HCT116 (cell line): ENCODE measurements around the gene C2CD2. TPM values are rescaled to one million over a fixed set of nuclear protein-coding genes. Genes with fewer than 3 reads are reported as not detected.
A peak's percentile ranks its signal among the peaks of the same experiment; 100 is the strongest.

Source experiments
- ATAC-seq: fragments of 200-7000 bp; cut with Tn5 transposase; 2 replicates; pipeline ENCODE4 v1.9.1; 2020; ENCODE audit warnings: mild to moderate bottlenecking, moderate library complexity
- BruUV-seq: library from RNA; stranded (reverse); fragments of 400-500 nt; replicated peaks from 2 replicates; lab custom pipeline; 2021; lab: Mats Ljungman, UMichigan
- CTCF ChIA-PET: fragments of 300-600 bp; sonication (Branson Sonifier 250); formaldehyde crosslinking; loops from one replicate; lab custom pipeline; 2021; ENCODE audit warnings: antibody characterized with exemption; lab: Charles Lee
- POLR2A ChIA-PET: fragments of 300-600, 350-600 bp; sonication (Branson Sonifier 250); formaldehyde crosslinking; loops from one replicate; lab custom pipeline; 2021; ENCODE audit warnings: antibody characterized with exemption; lab: Charles Lee
- RAD21 ChIA-PET, 2 experiments: fragments of 300-600 bp; sonication (Branson Sonifier 250); formaldehyde crosslinking; loops; one replicate each; lab custom pipeline; 2023; ENCODE audit warnings: low total read pairs in 2 of 2; ENCODE audit not compliant: uncharacterized antibody in 2 of 2, unreplicated experiment in 2 of 2, low non-redundant PET in 1 of 2; lab: Charles Lee
- DNase-seq: peaks from one replicate; pipeline ENCODE4 v3.0.0-alpha.2; 2010; ENCODE audit warnings: low read depth, low spot score
- H2AFZ ChIP-seq: fragments of 200-600 bp; shearing (Covaris generic), sonication (generic); 2 replicates; pipeline ENCODE4 v1.6.1; 2017; ENCODE audit warnings: low read depth, mixed run types, mixed read lengths, antibody characterized with exemption, low read length; ENCODE audit not compliant: poor library complexity, severe bottlenecking
- H3K27ac ChIP-seq: 2 replicates; pipeline ENCODE4 v1.5.1; 2012; ENCODE audit warnings: low read depth, low read length
- H3K27me3 ChIP-seq: fragments of 200-600 bp; sonication (generic); 2 replicates; pipeline ENCODE4 v1.6.1; 2016; ENCODE audit warnings: mixed run types, low read length, mixed read lengths; ENCODE audit not compliant: insufficient read depth
- H3K36me3 ChIP-seq, 2 experiments: fragments of 200-500 bp in 1 of 2; fragments of 200-600 bp in 1 of 2; sonication (Bioruptor generic) in 1 of 2; sonication (generic) in 1 of 2; 2 replicates each; pipeline versions ENCODE4 v1.5.1 to v1.6.1; 2014 to 2016; ENCODE audit warnings: low read length in 2 of 2, inconsistent platforms in 1 of 2, mixed read lengths in 1 of 2, mixed run types in 1 of 2; ENCODE audit not compliant: insufficient read depth in 2 of 2, control insufficient read depth in 1 of 2
- H3K4me1 ChIP-seq, 2 experiments: fragments of 200-600 bp in 1 of 2; sonication (generic) in 1 of 2; 2 replicates each; pipeline versions ENCODE4 v1.5.1 to v1.6.1; 2012 to 2017; ENCODE audit warnings: low read length in 2 of 2, inconsistent platforms in 1 of 2, mild to moderate bottlenecking in 1 of 2, mixed read lengths in 1 of 2, mixed run types in 1 of 2, moderate library complexity in 1 of 2; ENCODE audit not compliant: insufficient read depth in 2 of 2, control insufficient read depth in 1 of 2
- H3K4me2 ChIP-seq: fragments of 200-600 bp; sonication (generic); 2 replicates; pipeline ENCODE4 v1.6.1; 2017; ENCODE audit warnings: mixed run types, low read length, mixed read lengths
- H3K4me3 ChIP-seq, 2 experiments: fragments of 200-600 bp in 1 of 2; sonication (generic) in 1 of 2; replicated peaks in 1 of 2; 2 replicates each; pipeline ENCODE4 v1.5.1; 2011 to 2016; ENCODE audit warnings: low read length in 2 of 2, control low read depth in 1 of 2, low read depth in 1 of 2, mild to moderate bottlenecking in 1 of 2, mixed read lengths in 1 of 2, mixed run types in 1 of 2
- H3K79me2 ChIP-seq: fragments of 200-600 bp; sonication (generic); 2 replicates; pipeline ENCODE4 v1.6.1; 2017; ENCODE audit warnings: mild to moderate bottlenecking, mixed run types, low read length, moderate library complexity, mixed read lengths; ENCODE audit not compliant: insufficient read depth
- H3K9ac ChIP-seq: fragments of 200-600 bp; sonication (generic); 2 replicates; pipeline ENCODE4 v1.6.1; 2016; ENCODE audit warnings: low read length, mixed read lengths
- H3K9me2 ChIP-seq: fragments of 200-600 bp; sonication (generic), shearing (Covaris generic); 2 replicates; pipeline ENCODE4 v1.6.1; 2017; ENCODE audit warnings: mixed run types, mild to moderate bottlenecking, moderate library complexity; ENCODE audit not compliant: insufficient read depth
- H3K9me3 ChIP-seq, 2 experiments: fragments of 200-500 bp in 1 of 2; fragments of 200-600 bp in 1 of 2; sonication (Bioruptor generic) in 1 of 2; sonication (generic) in 1 of 2; 2 replicates each; pipeline ENCODE4 v1.6.1; 2014 to 2017; ENCODE audit warnings: low read length in 2 of 2, mixed read lengths in 2 of 2, inconsistent platforms in 1 of 2, low read depth in 1 of 2, mild to moderate bottlenecking in 1 of 2, mixed run types in 1 of 2, moderate library complexity in 1 of 2; ENCODE audit not compliant: control insufficient read depth in 1 of 2, insufficient read depth in 1 of 2
- H4K20me1 ChIP-seq: fragments of 200-600 bp; sonication (generic), shearing (Covaris generic); 2 replicates; pipeline ENCODE4 v1.6.1; 2017; ENCODE audit warnings: mixed run types, mild to moderate bottlenecking, moderate library complexity; ENCODE audit not compliant: insufficient read depth
- CBX3 ChIP-seq: IDR thresholded peaks from 2 replicates; pipeline ENCODE4 v1.6.1; 2012; ENCODE audit warnings: low read depth
- JUND ChIP-seq: IDR thresholded peaks from 2 replicates; pipeline ENCODE4 v1.6.1; 2012
- POLR2AphosphoS5 ChIP-seq: IDR thresholded peaks from 2 replicates; pipeline ENCODE4 v1.6.1; 2011; ENCODE audit warnings: mild to moderate bottlenecking, low read depth, low read length, moderate library complexity
- SRF ChIP-seq: IDR thresholded peaks from 2 replicates; pipeline ENCODE4 v1.6.1; 2012; ENCODE audit warnings: low read depth
- ZFX ChIP-seq: fragments of 450-650 bp; IDR thresholded peaks from 2 replicates; pipeline ENCODE4 v1.6.1; 2017
- intact Hi-C: fragments of 100-400 bp; cut with micrococcal nuclease; formaldehyde crosslinking; loops from 2 replicates; pipeline ENCODE4 v1.10.0; 2022
- total RNA-seq: library from RNA; stranded (reverse); gene quantifications from one replicate; pipeline ENCODE4 v1.2.1, GENCODE V29; 2021; ENCODE audit not compliant: unreplicated experiment
- TF ChIP-seq, protein P1 (sequence below), 3 experiments: fragments of 200-600 bp in 1 of 3; sonication (generic) in 1 of 3; IDR thresholded peaks in 2 of 3; conservative IDR thresholded peaks in 1 of 3; 2 replicates each; pipeline ENCODE4 v1.5.1; 2012 to 2017; ENCODE audit warnings: low read depth in 2 of 3, low read length in 2 of 3, antibody characterized with exemption in 1 of 3, borderline replicate concordance in 1 of 3, control low read depth in 1 of 3, mild to moderate bottlenecking in 1 of 3, mixed read lengths in 1 of 3, mixed run types in 1 of 3, moderate library complexity in 1 of 3; ENCODE audit not compliant: insufficient read depth in 1 of 3
- TF ChIP-seq, protein P2 (sequence below): IDR thresholded peaks from 2 replicates; pipeline ENCODE4 v1.6.1; 2012
- TF ChIP-seq, protein P3 (sequence below): IDR thresholded peaks from 2 replicates; pipeline ENCODE4 v1.6.1; 2011; ENCODE audit warnings: mild to moderate bottlenecking, low read length, moderate library complexity; ENCODE audit not compliant: insufficient replicate concordance; ENCODE audit errors: extremely low read depth

C2CD2 gene
- total RNA-seq, 1 experiment from 2014 or later: 22.0 TPM

DNA sequence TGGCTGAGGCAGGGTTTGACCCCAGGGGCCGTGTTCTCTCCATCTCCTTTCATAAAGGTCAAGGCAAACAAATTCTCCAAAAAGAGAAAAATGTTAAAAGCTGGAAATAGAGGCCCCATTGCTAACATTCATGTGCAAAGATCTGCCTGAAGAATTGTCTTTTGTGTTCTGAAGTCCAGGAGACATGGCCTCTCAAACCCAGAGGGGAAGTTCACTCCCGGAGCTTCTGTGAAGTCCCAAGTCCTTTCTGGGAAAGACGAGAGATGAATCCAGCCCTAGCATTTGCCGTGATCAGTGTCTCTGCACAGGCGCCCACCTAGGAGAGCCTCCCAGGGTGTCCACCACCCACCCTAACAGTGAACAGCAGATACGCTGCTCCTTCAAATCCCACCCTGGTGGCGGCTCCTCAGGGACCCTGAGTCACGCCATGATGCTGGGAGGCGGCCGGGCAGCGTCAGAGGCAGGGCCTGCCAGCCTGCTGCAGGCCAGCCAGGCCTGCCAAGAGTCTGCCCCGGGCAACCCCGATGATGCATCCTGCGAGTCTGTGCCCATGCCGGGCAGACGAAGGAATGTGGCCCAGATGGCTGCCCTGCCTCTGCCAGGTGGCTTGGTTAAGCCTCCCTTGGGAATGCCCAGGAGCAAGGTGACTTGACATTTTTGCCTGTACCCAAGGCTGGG, 5.2 kb upstream of the C2CD2 start:
- no peak overlapping the region for H3K27ac ChIP-seq
- BruUV-seq: no TSS peak
- no peaks in the 10 kb centered on the region for H3K27me3 ChIP-seq
- H3K4me2 ChIP-seq: peak overlapping the region; percentile 75; the same call in 1 of the 2 replicates
- H3K36me3 ChIP-seq: no peaks in the 10 kb centered on the region
- ChIA-PET RAD21 (no interaction called here), POLR2A (no interaction called here), CTCF (interaction anchor here (1.0 kb wide), 1 partner anchor 149 kb away, joined by 3 read pairs; no protein-coding TSS in a partner anchor)
- intact Hi-C loops: no loop called here
- H3K79me2 ChIP-seq: no peaks in the 10 kb centered on the region
- no peak overlapping the region for H2AFZ ChIP-seq
- DNase-seq: no peak
- no peak for ATAC-seq
- TF ChIP-seq JUND (no peak), SRF (no peak)
- no peaks in the 10 kb centered on the region for H3K9me2 ChIP-seq
- H3K9ac ChIP-seq: no peak overlapping the region
- H3K9me3 ChIP-seq: no peaks in the 10 kb centered on the region
- H3K4me1 ChIP-seq: peaks cover 24 to 45% of the 10 kb centered on the region in 2 experiments
- H4K20me1 ChIP-seq: no peaks in the 10 kb centered on the region
- no peak overlapping the region for H3K4me3 ChIP-seq

DNA sequence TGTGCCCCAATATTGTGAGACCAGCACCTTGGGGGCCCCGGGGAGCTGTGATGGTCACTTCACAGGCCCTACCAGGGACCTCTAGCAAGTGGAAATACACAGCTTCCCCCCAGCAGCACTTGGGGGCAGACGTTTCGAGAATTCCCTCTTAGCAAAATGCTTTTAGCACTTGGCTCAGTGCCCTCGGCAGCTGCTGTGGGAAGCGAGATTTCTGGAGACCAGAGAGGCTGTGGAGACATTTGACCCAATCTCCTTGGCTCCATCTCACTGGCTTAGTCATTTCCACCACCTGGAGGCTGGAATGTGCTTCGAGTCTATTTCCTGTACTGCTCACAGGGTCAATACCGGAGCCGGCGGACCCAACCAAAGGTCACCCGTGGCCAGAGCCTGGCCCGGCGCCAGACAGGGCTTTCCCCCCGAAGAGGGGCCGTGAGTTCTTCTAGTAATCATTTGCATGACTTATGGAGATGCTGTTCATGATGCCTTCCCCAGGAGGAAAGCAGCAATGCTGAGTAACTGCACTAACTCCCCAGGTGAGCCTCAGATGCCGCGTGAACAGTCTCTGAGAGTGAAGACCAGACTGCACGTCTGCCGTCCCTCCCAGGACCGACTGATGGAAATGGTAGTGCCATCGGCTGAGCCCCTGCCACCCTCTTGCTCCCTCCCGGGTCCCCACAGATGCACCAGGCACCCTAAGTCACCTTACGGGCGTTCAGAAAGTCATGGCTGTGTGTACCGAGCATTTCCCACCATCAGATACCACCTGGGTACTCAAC, 4.4 kb upstream of the C2CD2 start:
- Histone ChIP-seq H3K4me3 (peak overlapping the region in 1 of 2 experiments; percentile 16; a peak in 1 of 4 replicates), H3K4me1 (peaks cover 24 to 46% of the 10 kb centered on the region in 2 experiments), H3K27ac (peak overlapping the region; percentile 36), H3K9me3 (no peaks in the 10 kb centered on the region), H3K36me3 (no peaks in the 10 kb centered on the region), H3K9ac (peak overlapping the region; percentile 44), H3K79me2 (peaks cover 2% of the 10 kb centered on the region; the same call in 1 of the 2 replicates), H2AFZ (peak overlapping the region; percentile 92), H3K4me2 (peak overlapping the region; percentile 75), H3K9me2 (no peaks in the 10 kb centered on the region), H4K20me1 (no peaks in the 10 kb centered on the region), H3K27me3 (no peaks in the 10 kb centered on the region)
- peak; percentile 61 for DNase-seq
- intact Hi-C loops: no loop called here
- peak; percentile 70 for ATAC-seq
- TF ChIP-seq CBX3 (no peak), ZFX (no peak), POLR2AphosphoS5 (peak; percentile 52; the same call in 1 of the 2 replicates)
- TF ChIP-seq, protein P1, sequence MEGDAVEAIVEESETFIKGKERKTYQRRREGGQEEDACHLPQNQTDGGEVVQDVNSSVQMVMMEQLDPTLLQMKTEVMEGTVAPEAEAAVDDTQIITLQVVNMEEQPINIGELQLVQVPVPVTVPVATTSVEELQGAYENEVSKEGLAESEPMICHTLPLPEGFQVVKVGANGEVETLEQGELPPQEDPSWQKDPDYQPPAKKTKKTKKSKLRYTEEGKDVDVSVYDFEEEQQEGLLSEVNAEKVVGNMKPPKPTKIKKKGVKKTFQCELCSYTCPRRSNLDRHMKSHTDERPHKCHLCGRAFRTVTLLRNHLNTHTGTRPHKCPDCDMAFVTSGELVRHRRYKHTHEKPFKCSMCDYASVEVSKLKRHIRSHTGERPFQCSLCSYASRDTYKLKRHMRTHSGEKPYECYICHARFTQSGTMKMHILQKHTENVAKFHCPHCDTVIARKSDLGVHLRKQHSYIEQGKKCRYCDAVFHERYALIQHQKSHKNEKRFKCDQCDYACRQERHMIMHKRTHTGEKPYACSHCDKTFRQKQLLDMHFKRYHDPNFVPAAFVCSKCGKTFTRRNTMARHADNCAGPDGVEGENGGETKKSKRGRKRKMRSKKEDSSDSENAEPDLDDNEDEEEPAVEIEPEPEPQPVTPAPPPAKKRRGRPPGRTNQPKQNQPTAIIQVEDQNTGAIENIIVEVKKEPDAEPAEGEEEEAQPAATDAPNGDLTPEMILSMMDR (IDR thresholded peaks at IDR 0.05 in 2 of 3, conservative IDR thresholded peaks at IDR 0.05 in 1 of 3; ENCODE audit: borderline replicate concordance in 1 of 3, insufficient read depth in 1 of 3, low read depth in 2 of 3, low read length in 2 of 3): peak in 2 of 3 experiments; percentile 58; a peak in 4 of 6 replicates
- TF ChIP-seq, protein P2, sequence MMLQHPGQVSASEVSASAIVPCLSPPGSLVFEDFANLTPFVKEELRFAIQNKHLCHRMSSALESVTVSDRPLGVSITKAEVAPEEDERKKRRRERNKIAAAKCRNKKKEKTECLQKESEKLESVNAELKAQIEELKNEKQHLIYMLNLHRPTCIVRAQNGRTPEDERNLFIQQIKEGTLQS: no peak
- TF ChIP-seq, protein P3, sequence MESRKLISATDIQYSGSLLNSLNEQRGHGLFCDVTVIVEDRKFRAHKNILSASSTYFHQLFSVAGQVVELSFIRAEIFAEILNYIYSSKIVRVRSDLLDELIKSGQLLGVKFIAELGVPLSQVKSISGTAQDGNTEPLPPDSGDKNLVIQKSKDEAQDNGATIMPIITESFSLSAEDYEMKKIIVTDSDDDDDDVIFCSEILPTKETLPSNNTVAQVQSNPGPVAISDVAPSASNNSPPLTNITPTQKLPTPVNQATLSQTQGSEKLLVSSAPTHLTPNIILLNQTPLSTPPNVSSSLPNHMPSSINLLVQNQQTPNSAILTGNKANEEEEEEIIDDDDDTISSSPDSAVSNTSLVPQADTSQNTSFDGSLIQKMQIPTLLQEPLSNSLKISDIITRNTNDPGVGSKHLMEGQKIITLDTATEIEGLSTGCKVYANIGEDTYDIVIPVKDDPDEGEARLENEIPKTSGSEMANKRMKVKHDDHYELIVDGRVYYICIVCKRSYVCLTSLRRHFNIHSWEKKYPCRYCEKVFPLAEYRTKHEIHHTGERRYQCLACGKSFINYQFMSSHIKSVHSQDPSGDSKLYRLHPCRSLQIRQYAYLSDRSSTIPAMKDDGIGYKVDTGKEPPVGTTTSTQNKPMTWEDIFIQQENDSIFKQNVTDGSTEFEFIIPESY: no peak
- no TSS peak for BruUV-seq
- RAD21 ChIA-PET: no interaction called here
- POLR2A ChIA-PET: interaction anchor here (1.6 kb wide), 1 partner anchor 78 kb away, joined by 4 read pairs; the partner anchor contains the start of gene PRDM15
- CTCF ChIA-PET: interaction anchor here (1.0 to 1.5 kb wide), 4 partner anchors 12 to 346 kb away, joined by 3 to 7 read pairs (median 4); no protein-coding TSS in a partner anchor
